Stomach (tissue), 9 donors: Measurements from ENCODE around the gene LSM5. TPM values are rescaled to one million over a fixed set of nuclear protein-coding genes. Genes with fewer than 3 reads are reported as not detected.
"Not testable (repeated sequence)": the region's sequence is repeated elsewhere in the genome, so short reads cannot be mapped to it uniquely, and the experiment has no call there.

ENCODE experiments used
- DNase-seq, 2 donors: peaks; one replicate each; pipeline versions ENCODE4 v3.0.0 to v3.0.0-alpha.2; 2013 to 2019
- H3K27ac ChIP-seq, 5 donors: fragments of 200-600 bp in 4 of 5; sonication (generic) in 4 of 5; one replicate each; pipeline ENCODE4 v1.5.1; 2013 to 2019; ENCODE audit warnings: mild to moderate bottlenecking in 1 of 5, moderate library complexity in 1 of 5
- H3K27me3 ChIP-seq, 3 donors: fragments of 200-600 bp; sonication (generic); one replicate each; pipeline ENCODE4 v1.5.1; 2017 to 2019; ENCODE audit warnings: mixed run types in 1 of 3
- H3K36me3 ChIP-seq, 4 donors: fragments of 200-600 bp; sonication (generic); 1 replicate in 3 of 4; 2 replicates in 1 of 4; pipeline ENCODE4 v1.5.1; 2016 to 2019
- H3K4me1 ChIP-seq, 4 donors: fragments of 200-600 bp; sonication (generic); one replicate each; pipeline ENCODE4 v1.5.1; 2016 to 2019
- H3K4me3 ChIP-seq, 4 donors: fragments of 200-600 bp; sonication (generic) in 3 of 4; one replicate each; pipeline ENCODE4 v1.5.1; 2016 to 2019; ENCODE audit warnings: mild to moderate bottlenecking in 1 of 4
- H3K9me3 ChIP-seq, 4 donors: fragments of 200-600 bp; sonication (generic); one replicate each; pipeline ENCODE4 v1.5.1; 2016 to 2019
- CTCF ChIP-seq, 7 experiments: fragments of 450-650 bp in 4 of 7; fragments of 200-600 bp in 3 of 7; sonication (generic) in 3 of 7; IDR thresholded peaks; one replicate each; pipeline ENCODE4 v1.5.1; 2016 to 2019; ENCODE audit warnings: antibody characterized with exemption in 7 of 7, control low read depth in 2 of 7, mild to moderate bottlenecking in 1 of 7
- EP300 ChIP-seq: sonication (generic); formaldehyde crosslinking; IDR thresholded peaks from one replicate; pipeline ENCODE4 v1.6.1; 2017; ENCODE audit warnings: antibody characterized with exemption
- POLR2A ChIP-seq, 4 donors: fragments of 450-650 bp; IDR thresholded peaks; one replicate each; pipeline ENCODE4 v1.6.1; 2016; ENCODE audit warnings: antibody characterized with exemption in 4 of 4, control low read depth in 2 of 4, mild to moderate bottlenecking in 1 of 4, moderate library complexity in 1 of 4
- POLR2AphosphoS5 ChIP-seq, 3 donors: sonication (generic); formaldehyde crosslinking; IDR thresholded peaks; one replicate each; pipeline ENCODE4 v1.6.1; 2016; ENCODE audit warnings: antibody characterized with exemption in 3 of 3
- whole genome bisulfite sequencing, 5 donors: extraction: QIAGEN DNeasy Blood & Tissue Kit in 3 of 5; methylation state at CpG; one replicate each; pipeline versions ENCODE4 v1.1.5 to v1.1.7; 2013 to 2018; 5-methylcytosine and 5-hydroxymethylcytosine counted together
- intact Hi-C: fragments of 100-400 bp; cut with DNase I; formaldehyde crosslinking; loops from one replicate; pipeline ENCODE4 v1.15.1; 2023; ENCODE audit warnings: low total_unique reads
- polyA plus RNA-seq, 3 donors: library from polyadenylated mRNA; stranded (reverse); fragments of 200-250 nt; gene quantifications; one replicate each; pipeline ENCODE4 v1.2.3, GENCODE V29; 2013
- total RNA-seq, 5 donors: library from RNA; depleted of rRNA; stranded (reverse); fragments of >200 nt; gene quantifications; one replicate each; pipeline versions ENCODE4 v1.1.0 to v1.2.3, GENCODE V29; 2014 to 2016
- donor health status: healthy with polysubstance abuse.
- donor health status: Bipolar disorder and iron deficiency.
- donor health status: healthy.

LSM5 gene
- total and polyA plus RNA-seq, 8 donors, result 2.9 to 109 (median 43.8) TPM

GRCh38 chr7:32476816-32477648 is 13.1 kb downstream of the LSM5 start:
- no peak for DNase-seq
- H3K36me3 ChIP-seq, result no peaks in the 10 kb centered on the region
- no peak overlapping the region for H3K4me3 ChIP-seq
- no peak overlapping the region for H3K27ac ChIP-seq
- no peaks in the 10 kb centered on the region for H3K4me1 ChIP-seq
- H3K27me3 ChIP-seq, result no peaks in the 10 kb centered on the region
- 47 to 70% (median 63%) methylated on average over 3 of the region's 3 CpGs for WGBS, 5 donors
- intact Hi-C loops, result loop anchor here (10.0 kb wide), 1 partner anchor 732 kb away; no protein-coding TSS in a partner anchor
- no peak for TF ChIP-seq CTCF (IDR thresholded peaks at IDR 0.05)
- TF ChIP-seq POLR2AphosphoS5 (IDR thresholded peaks at IDR 0.05), result no peak
- no peak for TF ChIP-seq EP300
- no peak for TF ChIP-seq POLR2A (IDR thresholded peaks at IDR 0.05)
- no peaks in the 10 kb centered on the region for H3K9me3 ChIP-seq

- no peak for DNase-seq
- Histone ChIP-seq H3K36me3 (no peaks in the 10 kb centered on the region), H3K27ac (no peak overlapping the region), H3K27me3 (no peaks in the 10 kb centered on the region), H3K4me1 (no peaks in the 10 kb centered on the region), H3K4me3 (no peak overlapping the region), H3K9me3 (no peaks in the 10 kb centered on the region)
- WGBS, 5 donors, result 68 to 85% (median 77%) methylated on average over 1 of the region's 1 CpG
- intact Hi-C loops, result loop anchor here (10.0 kb wide), 1 partner anchor 729 kb away; no protein-coding TSS in a partner anchor
- TF ChIP-seq CTCF (IDR thresholded peaks at IDR 0.05) (no peak), POLR2AphosphoS5 (IDR thresholded peaks at IDR 0.05) (no peak), EP300 (no peak), POLR2A (IDR thresholded peaks at IDR 0.05) (no peak)
Measured at GRCh38 chr7:32474008-32474407, 16.2 kb downstream of the LSM5 start.

- WGBS, 5 donors, result 82 to 99% (median 86%) methylated on average over 9 of the region's 9 CpGs
Measured at GRCh38 chr7:32472015-32472414, 18.2 kb downstream of the LSM5 start.

GRCh38 chr7:32470871-32471270 is 19.3 kb downstream of the LSM5 start:
- Histone ChIP-seq H3K4me3 (no peak overlapping the region), H3K36me3 (no peaks in the 10 kb centered on the region), H3K27ac (no peak overlapping the region), H3K4me1 (no peaks in the 10 kb centered on the region), H3K27me3 (no peaks in the 10 kb centered on the region), H3K9me3 (no peaks in the 10 kb centered on the region)
- no peak for TF ChIP-seq CTCF (IDR thresholded peaks at IDR 0.05)
- TF ChIP-seq POLR2A (IDR thresholded peaks at IDR 0.05), result no peak
- TF ChIP-seq EP300, result no peak
- TF ChIP-seq POLR2AphosphoS5 (IDR thresholded peaks at IDR 0.05), result no peak
- no peak for DNase-seq
- intact Hi-C loops, result loop anchor here (10.0 kb wide), 1 partner anchor 726 kb away; no protein-coding TSS in a partner anchor
- 60 to 70% (median 64%) methylated on average over 5 of the region's 5 CpGs for WGBS, 5 donors

More at GRCh38 chr7:32472015-32472414, 18.2 kb downstream of the LSM5 start:
- no peak for TF ChIP-seq EP300
- no peak for TF ChIP-seq CTCF (IDR thresholded peaks at IDR 0.05)
- no peak for TF ChIP-seq POLR2A (IDR thresholded peaks at IDR 0.05)
- TF ChIP-seq POLR2AphosphoS5 (IDR thresholded peaks at IDR 0.05), result no peak
- H3K4me3 ChIP-seq, result no peak overlapping the region
- H3K27ac ChIP-seq, result no peak overlapping the region
- H3K36me3 ChIP-seq, result no peaks in the 10 kb centered on the region
- intact Hi-C loops, result loop anchor here (10.0 kb wide), 1 partner anchor 727 kb away; no protein-coding TSS in a partner anchor
- H3K9me3 ChIP-seq, result no peaks in the 10 kb centered on the region
- H3K27me3 ChIP-seq, result no peaks in the 10 kb centered on the region
- no peak for DNase-seq
- no peaks in the 10 kb centered on the region for H3K4me1 ChIP-seq

GRCh38 chr7:32470004-32470403 is 20.2 kb downstream of the LSM5 start:
- H3K4me3 ChIP-seq, H3K4me1 ChIP-seq, H3K27ac ChIP-seq, H3K9me3 ChIP-seq, DNase-seq, H3K27me3 ChIP-seq, H3K36me3 ChIP-seq: not testable (repeated sequence)
- WGBS, 5 donors, result 85 to 100% methylated on average over 1 of the region's 2 CpGs; no CpG with 5 or more reads in 3 of the 5 donors
- intact Hi-C loops, result loop anchor here (10.0 kb wide), 1 partner anchor 725 kb away; no protein-coding TSS in a partner anchor

GRCh38 chr7:32464641-32465416 is 25.4 kb downstream of the LSM5 start:
- 66 to 93% (median 71%) methylated on average over 12 to 20 of the region's 30 CpGs for WGBS, 5 donors

More at GRCh38 chr7:32464641-32465416, 25.4 kb downstream of the LSM5 start:
- H3K27me3 ChIP-seq, H3K9me3 ChIP-seq, intact Hi-C loops, H3K36me3 ChIP-seq, H3K4me1 ChIP-seq, DNase-seq, H3K27ac ChIP-seq: not testable (repeated sequence)
- H3K4me3 ChIP-seq, result peak overlapping the region in 1 of 4 donors; percentile 24
